ENCODE results near the gene TTC34. TPM values are rescaled to one million over a fixed set of nuclear protein-coding genes. Genes with fewer than 3 reads are reported as not detected.

The TTC34 gene
- total and polyA plus RNA-seq, 7 donors: under 0.01 to 0.83 (median 0.56) TPM; not detected in 1

GRCh38 chr1:2603521-2604155, 197.9 kb downstream of the TTC34 start:
- no peak overlapping the region for H3K27ac ChIP-seq
- peaks cover 0 to 8% (median 1%) of the 10 kb centered on the region in 4 donors for H3K9me3 ChIP-seq
- 81 to 88% methylated on average over 25 of the region's 25 CpGs for WGBS, 2 donors
- H3K36me3 ChIP-seq: no peaks in the 10 kb centered on the region
- TF ChIP-seq POLR2A (IDR thresholded peaks at IDR 0.05) (no peak), POLR2AphosphoS5 (IDR thresholded peaks at IDR 0.05) (no peak), CTCF (IDR thresholded peaks at IDR 0.05) (no peak), EP300 (IDR thresholded peaks at IDR 0.05) (no peak)
- no peak overlapping the region for H3K4me3 ChIP-seq
- peaks cover 0 to 46% (median 11%) of the 10 kb centered on the region in 3 donors for H3K27me3 ChIP-seq
- intact Hi-C loops (cut with DNase I): no loop called here
- H3K4me1 ChIP-seq: peaks cover 0 to 5% (median 0%) of the 10 kb centered on the region in 4 donors
- DNase-seq: no peak

GRCh38 chr1:2602866-2603520, 198.5 kb downstream of the TTC34 start:
- 83 to 84% methylated on average over 18 of the region's 18 CpGs for WGBS, 2 donors
- no peaks in the 10 kb centered on the region for H3K36me3 ChIP-seq
- H3K27ac ChIP-seq: no peak overlapping the region
- intact Hi-C loops (cut with DNase I): no loop called here
- no peak for TF ChIP-seq CTCF (IDR thresholded peaks at IDR 0.05)
- no peak for TF ChIP-seq POLR2AphosphoS5 (IDR thresholded peaks at IDR 0.05)
- no peak for TF ChIP-seq POLR2A (IDR thresholded peaks at IDR 0.05)
- TF ChIP-seq EP300 (IDR thresholded peaks at IDR 0.05): no peak
- H3K27me3 ChIP-seq: peaks cover 0 to 46% (median 11%) of the 10 kb centered on the region in 3 donors
- H3K4me3 ChIP-seq: no peak overlapping the region
- peaks cover 0 to 5% (median 0%) of the 10 kb centered on the region in 4 donors for H3K4me1 ChIP-seq
- DNase-seq: no peak
- H3K9me3 ChIP-seq: peaks cover 0 to 9% (median 2%) of the 10 kb centered on the region in 4 donors

- DNase-seq: no peak
- no peak overlapping the region for H3K4me3 ChIP-seq
- H3K4me1 ChIP-seq: peaks cover 0 to under 1% (median 0%) of the 10 kb centered on the region in 4 donors
- peaks cover 0 to 9% (median 2%) of the 10 kb centered on the region in 4 donors for H3K9me3 ChIP-seq
- no peak overlapping the region for H3K27ac ChIP-seq
- H3K27me3 ChIP-seq: peaks cover 0 to 45% (median 11%) of the 10 kb centered on the region in 3 donors
- H3K36me3 ChIP-seq: no peaks in the 10 kb centered on the region
- intact Hi-C loops (cut with DNase I): no loop called here
- TF ChIP-seq CTCF (IDR thresholded peaks at IDR 0.05): no peak
- TF ChIP-seq EP300 (IDR thresholded peaks at IDR 0.05): no peak
- TF ChIP-seq POLR2AphosphoS5 (IDR thresholded peaks at IDR 0.05): no peak
- no peak for TF ChIP-seq POLR2A (IDR thresholded peaks at IDR 0.05)
- WGBS, 2 donors: 76 to 80% methylated on average over 15 of the region's 15 CpGs
Measured at GRCh38 chr1:2602311-2602835, 199.1 kb downstream of the TTC34 start.

- Histone ChIP-seq H3K4me1 (no peaks in the 10 kb centered on the region), H3K36me3 (no peaks in the 10 kb centered on the region), H3K4me3 (no peak overlapping the region), H3K27ac (no peak overlapping the region), H3K9me3 (peaks cover 0 to 9% (median 2%) of the 10 kb centered on the region in 4 donors), H3K27me3 (peaks cover 0 to 40% (median 11%) of the 10 kb centered on the region in 3 donors)
- intact Hi-C loops (cut with DNase I): no loop called here
- 83 to 84% methylated on average over 18 of the region's 18 CpGs for WGBS, 2 donors
- peak; percentile 19 for DNase-seq
- TF ChIP-seq EP300 (IDR thresholded peaks at IDR 0.05) (no peak), POLR2AphosphoS5 (IDR thresholded peaks at IDR 0.05) (no peak), CTCF (IDR thresholded peaks at IDR 0.05) (no peak), POLR2A (IDR thresholded peaks at IDR 0.05) (no peak)
Measured at GRCh38 chr1:2601721-2602303, 199.7 kb downstream of the TTC34 start.

Measured in sigmoid colon (tissue), 7 donors.